ENCODE measurements around the gene TBX1. TPM values are rescaled to one million over a fixed set of nuclear protein-coding genes. Genes with fewer than 3 reads are reported as not detected.

Gene TBX1
- total and polyA plus RNA-seq, 10 of the 15 experiments (the other 5 are each of a cell fraction or from before 2014, with no cell fraction given): not detected

DNA sequence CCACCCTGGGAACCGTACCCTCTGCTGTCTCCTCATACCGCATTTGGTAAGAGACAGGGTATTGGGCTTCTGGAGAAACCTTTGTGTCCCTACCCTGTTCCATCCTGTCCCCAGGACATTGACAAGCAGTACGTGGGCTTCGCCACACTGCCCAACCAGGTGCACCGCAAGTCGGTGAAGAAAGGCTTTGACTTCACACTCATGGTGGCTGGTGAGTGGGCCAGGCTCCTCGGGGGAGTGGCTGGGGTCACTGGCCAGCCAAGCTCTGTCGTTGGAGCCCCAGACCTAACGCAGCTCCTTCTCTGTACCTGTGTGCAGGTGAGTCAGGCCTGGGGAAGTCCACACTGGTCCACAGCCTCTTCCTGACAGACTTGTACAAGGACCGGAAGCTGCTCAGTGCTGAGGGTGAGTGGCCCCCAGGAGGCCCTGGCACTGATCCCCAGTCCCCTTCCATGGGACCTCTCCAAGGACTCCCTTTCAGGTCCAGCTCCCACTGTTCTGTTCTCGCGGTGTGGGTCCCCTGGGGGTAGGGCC is 41.0 kb upstream of the TBX1 start:
- DNase-seq (ENCODE audit: low read depth, low spot score): no peak
- Histone ChIP-seq H3K9me3 (replicated peaks; ENCODE audit: control insufficient read depth, insufficient read depth, low read length) (no peaks in the 10 kb centered on the region; the same call in 2 of the 3 replicates), H3K4me3 (no peak overlapping the region), H3K4me2 (ENCODE audit: control insufficient read depth, insufficient read depth) (no peak overlapping the region), H4K20me1 (ENCODE audit: control insufficient read depth, insufficient read depth) (no peaks in the 10 kb centered on the region), H3K27me3 (replicated peaks in 1 of 2; ENCODE audit: control insufficient read depth in 2 of 2, insufficient read depth in 2 of 2, low read length in 1 of 2) (peaks cover 6% of the 10 kb centered on the region in 2 experiments; a peak in 3 of 4 replicates), H3K9ac (ENCODE audit: control insufficient read depth, insufficient read depth, low read length) (no peak overlapping the region), H2AFZ (ENCODE audit: control insufficient read depth, low read depth, low read length) (no peak overlapping the region), H3K27ac (ENCODE audit: control insufficient read depth, insufficient read depth) (no peak overlapping the region), H3K36me3 (ENCODE audit: control insufficient read depth in 2 of 2, insufficient read depth in 2 of 2, low read length in 1 of 2) (no peaks in the 10 kb centered on the region), H3K4me1 (ENCODE audit: control insufficient read depth, insufficient read depth, low read length) (peaks cover 9% of the 10 kb centered on the region), H3K79me2 (ENCODE audit: control insufficient read depth, insufficient read depth, low read length) (no peaks in the 10 kb centered on the region)
- BruUV-seq (replicated peaks): no TSS peak
- FAIRE-seq: no peak
- ATAC-seq: no peak
- ChIA-PET CTCF (no interaction called here), SMC1A (ENCODE audit: uncharacterized antibody, unreplicated experiment) (no interaction called here), RAD21 (ENCODE audit: unreplicated experiment) (no interaction called here), POLR2A (no interaction called here)
- in situ Hi-C loops (cut with MboI) (no loop called here), intact Hi-C loops (cut with micrococcal nuclease; ENCODE audit: unreplicated experiment) (no loop called here)
- WGBS (ENCODE audit: insufficient coverage, insufficient replicate concordance, low lambda C conversion rate, missing lambda C conversion rate): 75% methylated on average over 12 of the region's 12 CpGs
- TF ChIP-seq IKZF2 (IDR thresholded peaks at IDR 0.05) (no peak), BACH1 (IDR thresholded peaks at IDR 0.05; ENCODE audit: borderline replicate concordance) (no peak), TARDBP (IDR thresholded peaks at IDR 0.05; ENCODE audit: borderline replicate concordance) (no peak), EZH2 (IDR thresholded peaks at IDR 0.05; ENCODE audit: borderline replicate concordance, control insufficient read depth, low read depth, low read length) (no peak), JUNB (IDR thresholded peaks at IDR 0.05) (no peak), LARP7 (IDR thresholded peaks at IDR 0.05) (no peak), SREBF2 (IDR thresholded peaks at IDR 0.05; ENCODE audit: low read length) (no peak)
- TF ChIP-seq, protein P1, sequence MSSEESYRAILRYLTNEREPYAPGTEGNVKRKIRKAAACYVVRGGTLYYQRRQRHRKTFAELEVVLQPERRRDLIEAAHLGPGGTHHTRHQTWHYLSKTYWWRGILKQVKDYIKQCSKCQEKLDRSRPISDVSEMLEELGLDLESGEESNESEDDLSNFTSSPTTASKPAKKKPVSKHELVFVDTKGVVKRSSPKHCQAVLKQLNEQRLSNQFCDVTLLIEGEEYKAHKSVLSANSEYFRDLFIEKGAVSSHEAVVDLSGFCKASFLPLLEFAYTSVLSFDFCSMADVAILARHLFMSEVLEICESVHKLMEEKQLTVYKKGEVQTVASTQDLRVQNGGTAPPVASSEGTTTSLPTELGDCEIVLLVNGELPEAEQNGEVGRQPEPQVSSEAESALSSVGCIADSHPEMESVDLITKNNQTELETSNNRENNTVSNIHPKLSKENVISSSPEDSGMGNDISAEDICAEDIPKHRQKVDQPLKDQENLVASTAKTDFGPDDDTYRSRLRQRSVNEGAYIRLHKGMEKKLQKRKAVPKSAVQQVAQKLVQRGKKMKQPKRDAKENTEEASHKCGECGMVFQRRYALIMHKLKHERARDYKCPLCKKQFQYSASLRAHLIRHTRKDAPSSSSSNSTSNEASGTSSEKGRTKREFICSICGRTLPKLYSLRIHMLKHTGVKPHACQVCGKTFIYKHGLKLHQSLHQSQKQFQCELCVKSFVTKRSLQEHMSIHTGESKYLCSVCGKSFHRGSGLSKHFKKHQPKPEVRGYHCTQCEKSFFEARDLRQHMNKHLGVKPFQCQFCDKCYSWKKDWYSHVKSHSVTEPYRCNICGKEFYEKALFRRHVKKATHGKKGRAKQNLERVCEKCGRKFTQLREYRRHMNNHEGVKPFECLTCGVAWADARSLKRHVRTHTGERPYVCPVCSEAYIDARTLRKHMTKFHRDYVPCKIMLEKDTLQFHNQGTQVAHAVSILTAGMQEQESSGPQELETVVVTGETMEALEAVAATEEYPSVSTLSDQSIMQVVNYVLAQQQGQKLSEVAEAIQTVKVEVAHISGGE (CRISPR knock-in tag; IDR thresholded peaks at IDR 0.05): no peak
- TF ChIP-seq, protein P2, sequence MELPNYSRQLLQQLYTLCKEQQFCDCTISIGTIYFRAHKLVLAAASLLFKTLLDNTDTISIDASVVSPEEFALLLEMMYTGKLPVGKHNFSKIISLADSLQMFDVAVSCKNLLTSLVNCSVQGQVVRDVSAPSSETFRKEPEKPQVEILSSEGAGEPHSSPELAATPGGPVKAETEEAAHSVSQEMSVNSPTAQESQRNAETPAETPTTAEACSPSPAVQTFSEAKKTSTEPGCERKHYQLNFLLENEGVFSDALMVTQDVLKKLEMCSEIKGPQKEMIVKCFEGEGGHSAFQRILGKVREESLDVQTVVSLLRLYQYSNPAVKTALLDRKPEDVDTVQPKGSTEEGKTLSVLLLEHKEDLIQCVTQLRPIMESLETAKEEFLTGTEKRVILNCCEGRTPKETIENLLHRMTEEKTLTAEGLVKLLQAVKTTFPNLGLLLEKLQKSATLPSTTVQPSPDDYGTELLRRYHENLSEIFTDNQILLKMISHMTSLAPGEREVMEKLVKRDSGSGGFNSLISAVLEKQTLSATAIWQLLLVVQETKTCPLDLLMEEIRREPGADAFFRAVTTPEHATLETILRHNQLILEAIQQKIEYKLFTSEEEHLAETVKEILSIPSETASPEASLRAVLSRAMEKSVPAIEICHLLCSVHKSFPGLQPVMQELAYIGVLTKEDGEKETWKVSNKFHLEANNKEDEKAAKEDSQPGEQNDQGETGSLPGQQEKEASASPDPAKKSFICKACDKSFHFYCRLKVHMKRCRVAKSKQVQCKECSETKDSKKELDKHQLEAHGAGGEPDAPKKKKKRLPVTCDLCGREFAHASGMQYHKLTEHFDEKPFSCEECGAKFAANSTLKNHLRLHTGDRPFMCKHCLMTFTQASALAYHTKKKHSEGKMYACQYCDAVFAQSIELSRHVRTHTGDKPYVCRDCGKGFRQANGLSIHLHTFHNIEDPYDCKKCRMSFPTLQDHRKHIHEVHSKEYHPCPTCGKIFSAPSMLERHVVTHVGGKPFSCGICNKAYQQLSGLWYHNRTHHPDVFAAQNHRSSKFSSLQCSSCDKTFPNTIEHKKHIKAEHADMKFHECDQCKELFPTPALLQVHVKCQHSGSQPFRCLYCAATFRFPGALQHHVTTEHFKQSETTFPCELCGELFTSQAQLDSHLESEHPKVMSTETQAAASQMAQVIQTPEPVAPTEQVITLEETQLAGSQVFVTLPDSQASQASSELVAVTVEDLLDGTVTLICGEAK (IDR thresholded peaks at IDR 0.05; ENCODE audit: borderline replicate concordance): no peak
- TF ChIP-seq, protein P3, sequence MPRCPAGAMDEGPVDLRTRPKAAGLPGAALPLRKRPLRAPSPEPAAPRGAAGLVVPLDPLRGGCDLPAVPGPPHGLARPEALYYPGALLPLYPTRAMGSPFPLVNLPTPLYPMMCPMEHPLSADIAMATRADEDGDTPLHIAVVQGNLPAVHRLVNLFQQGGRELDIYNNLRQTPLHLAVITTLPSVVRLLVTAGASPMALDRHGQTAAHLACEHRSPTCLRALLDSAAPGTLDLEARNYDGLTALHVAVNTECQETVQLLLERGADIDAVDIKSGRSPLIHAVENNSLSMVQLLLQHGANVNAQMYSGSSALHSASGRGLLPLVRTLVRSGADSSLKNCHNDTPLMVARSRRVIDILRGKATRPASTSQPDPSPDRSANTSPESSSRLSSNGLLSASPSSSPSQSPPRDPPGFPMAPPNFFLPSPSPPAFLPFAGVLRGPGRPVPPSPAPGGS (IDR thresholded peaks at IDR 0.05; ENCODE audit: borderline replicate concordance, insufficient read depth, low read depth, low read length, poor library complexity, severe bottlenecking): no peak
- TF ChIP-seq, protein P4, sequence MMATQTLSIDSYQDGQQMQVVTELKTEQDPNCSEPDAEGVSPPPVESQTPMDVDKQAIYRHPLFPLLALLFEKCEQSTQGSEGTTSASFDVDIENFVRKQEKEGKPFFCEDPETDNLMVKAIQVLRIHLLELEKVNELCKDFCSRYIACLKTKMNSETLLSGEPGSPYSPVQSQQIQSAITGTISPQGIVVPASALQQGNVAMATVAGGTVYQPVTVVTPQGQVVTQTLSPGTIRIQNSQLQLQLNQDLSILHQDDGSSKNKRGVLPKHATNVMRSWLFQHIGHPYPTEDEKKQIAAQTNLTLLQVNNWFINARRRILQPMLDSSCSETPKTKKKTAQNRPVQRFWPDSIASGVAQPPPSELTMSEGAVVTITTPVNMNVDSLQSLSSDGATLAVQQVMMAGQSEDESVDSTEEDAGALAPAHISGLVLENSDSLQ (IDR thresholded peaks at IDR 0.05): no peak
